G401.6 (cell line): ENCODE data around the gene PUSL1.

Experiments used
- FAIRE-seq: peaks from 2 replicates; lab custom pipeline; 2012; peaks lifted over from hg19 to GRCh38; lab: Jason Lieb, UNC

PUSL1 gene

GRCh38 chr1:1279028-1279427 is 29.4 kb upstream of the PUSL1 start:
- no peak for FAIRE-seq

DNA sequence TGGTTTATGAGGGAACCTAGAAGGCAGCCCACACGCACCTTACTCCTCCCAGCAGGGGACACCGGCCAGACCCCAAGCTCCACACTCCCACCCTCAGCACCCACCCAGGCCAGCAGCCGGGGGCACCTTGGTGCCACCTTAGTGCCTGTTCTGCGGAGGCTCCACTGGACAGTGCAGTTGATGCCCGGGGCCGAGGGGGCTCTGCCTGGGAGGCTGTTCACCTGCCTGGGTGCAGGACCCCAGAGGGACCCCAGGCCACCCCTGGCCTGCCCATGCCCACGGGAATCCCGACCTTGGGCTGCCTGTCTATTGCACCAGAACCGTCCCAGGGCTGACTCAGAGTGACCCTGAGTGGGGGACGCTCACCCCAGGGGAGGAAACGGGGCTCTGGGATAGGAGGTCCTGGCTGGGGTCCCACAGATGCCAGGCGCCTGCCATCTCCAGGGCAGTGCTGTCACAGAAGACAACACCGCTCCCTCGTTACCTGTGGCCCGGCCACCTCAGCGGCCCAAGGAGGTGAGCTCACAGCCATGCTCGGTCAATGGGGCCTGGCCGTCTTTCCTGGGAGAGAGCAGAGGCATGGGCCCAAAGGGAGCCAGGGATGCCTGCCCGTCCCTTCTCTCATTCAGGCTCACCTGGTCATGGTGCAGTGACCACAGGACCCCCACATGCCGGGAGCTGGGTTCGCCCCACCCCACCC is 27.5 kb upstream of the PUSL1 start:
- no peak for FAIRE-seq

GRCh38 chr1:1281533-1282321 is 26.7 kb upstream of the PUSL1 start:
- FAIRE-seq, result no peak

- FAIRE-seq, result no peak
Measured at GRCh38 chr1:1282998-1283397, 25.4 kb upstream of the PUSL1 start.

GRCh38 chr1:1283821-1284220 is 24.6 kb upstream of the PUSL1 start:
- FAIRE-seq, result no peak

DNA sequence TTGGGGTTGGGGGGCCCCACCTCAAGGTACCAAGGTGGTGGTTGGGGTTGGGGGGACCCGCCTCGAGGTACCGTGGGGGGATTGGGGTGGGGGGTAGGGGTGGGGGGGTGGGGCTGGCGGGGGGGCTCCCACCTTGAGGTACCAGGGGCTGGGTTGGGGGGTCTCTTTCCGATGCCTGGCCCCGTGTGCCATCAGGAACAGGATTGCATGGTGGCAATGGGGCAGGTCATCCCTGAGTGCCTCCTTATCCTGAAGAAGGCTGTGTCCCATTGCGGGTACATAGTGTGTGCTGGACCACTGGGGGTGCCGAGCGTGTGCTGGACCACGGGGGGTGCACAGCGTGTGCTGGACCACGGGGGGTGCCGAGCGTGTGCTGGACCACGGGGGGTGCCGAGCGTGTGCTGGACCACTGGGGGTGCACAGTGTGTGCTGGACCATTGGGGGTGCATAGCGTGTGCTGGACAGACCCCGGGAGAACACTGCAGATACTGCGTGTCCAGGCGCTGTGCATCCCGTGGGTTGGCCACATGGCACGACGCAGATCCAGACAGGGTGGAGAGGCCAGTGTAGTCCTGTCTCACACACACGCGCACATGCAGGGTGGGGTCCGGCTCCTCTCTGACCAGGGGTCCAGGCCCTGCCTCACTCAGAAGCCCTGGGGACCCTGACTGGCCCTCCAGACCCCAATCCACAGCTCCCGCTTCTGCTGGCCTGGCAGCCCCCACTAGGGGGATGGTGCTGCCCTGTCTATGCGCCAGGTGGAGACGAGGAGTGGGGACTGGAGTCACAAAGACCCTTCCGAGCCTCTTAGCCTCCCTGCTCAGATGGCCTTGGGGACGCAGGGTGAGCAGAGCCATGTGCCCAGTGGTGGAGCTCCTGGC is 23.9 kb upstream of the PUSL1 start:
- FAIRE-seq, result no peak

- FAIRE-seq, result no peak
Measured at GRCh38 chr1:1285102-1285571, 23.3 kb upstream of the PUSL1 start.

- FAIRE-seq, result no peak
Measured at GRCh38 chr1:1285611-1286311, 22.6 kb upstream of the PUSL1 start.

GRCh38 chr1:1286313-1287261 is 21.8 kb upstream of the PUSL1 start:
- no peak for FAIRE-seq

DNA sequence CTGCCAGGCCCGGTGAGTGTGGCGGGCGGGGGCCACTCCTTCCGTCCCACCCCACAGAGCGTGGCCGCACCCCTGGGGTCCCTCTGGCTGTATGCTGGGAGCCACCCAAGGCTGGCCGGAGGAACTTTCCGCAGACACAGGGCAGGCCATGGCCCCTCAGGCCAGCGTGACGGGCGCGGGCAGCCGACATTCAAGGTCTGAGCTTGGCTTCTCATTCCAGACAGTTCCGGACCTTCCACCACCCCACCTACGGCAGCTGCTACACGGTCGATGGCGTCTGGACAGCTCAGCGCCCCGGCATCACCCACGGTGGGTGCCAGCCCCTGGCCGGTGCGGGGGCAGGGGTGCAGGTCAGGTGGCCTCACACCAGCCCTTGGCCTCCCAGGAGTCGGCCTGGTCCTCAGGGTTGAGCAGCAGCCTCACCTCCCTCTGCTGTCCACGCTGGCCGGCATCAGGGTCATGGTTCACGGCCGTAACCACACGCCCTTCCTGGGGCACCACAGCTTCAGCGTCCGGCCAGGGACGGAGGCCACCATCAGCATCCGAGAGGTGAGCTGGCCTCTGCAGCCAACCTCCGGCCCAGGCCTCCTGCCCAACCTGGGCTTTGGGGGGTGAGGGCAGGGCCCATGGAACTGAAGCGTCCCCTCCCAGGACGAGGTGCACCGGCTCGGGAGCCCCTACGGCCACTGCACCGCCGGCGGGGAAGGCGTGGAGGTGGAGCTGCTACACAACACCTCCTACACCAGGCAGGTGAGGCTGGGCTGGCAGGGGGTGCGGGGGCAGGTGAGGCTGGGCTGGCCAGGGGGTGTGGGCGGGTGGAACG is 20.9 kb upstream of the PUSL1 start:
- FAIRE-seq, result no peak

GRCh38 chr1:1290238-1290731 is 18.1 kb upstream of the PUSL1 start:
- FAIRE-seq, result no peak

DNA sequence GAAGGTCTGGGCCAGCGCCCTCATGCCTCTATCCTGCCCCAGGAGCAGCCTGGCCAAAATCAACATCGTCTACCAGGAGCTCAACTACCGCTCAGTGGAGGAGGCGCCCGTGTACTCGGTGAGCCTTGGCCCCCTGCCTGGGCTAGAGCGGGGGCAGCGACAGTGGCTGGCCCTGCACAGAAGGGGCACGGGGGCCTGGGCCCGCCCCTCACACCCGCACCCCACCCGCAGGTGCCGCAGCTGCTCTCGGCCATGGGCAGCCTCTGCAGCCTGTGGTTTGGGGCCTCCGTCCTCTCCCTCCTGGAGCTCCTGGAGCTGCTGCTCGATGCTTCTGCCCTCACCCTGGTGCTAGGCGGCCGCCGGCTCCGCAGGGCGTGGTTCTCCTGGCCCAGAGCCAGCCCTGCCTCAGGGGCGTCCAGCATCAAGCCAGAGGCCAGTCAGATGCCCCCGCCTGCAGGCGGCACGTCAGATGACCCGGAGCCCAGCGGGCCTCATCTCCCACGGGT is 17.3 kb upstream of the PUSL1 start:
- FAIRE-seq, result no peak

DNA sequence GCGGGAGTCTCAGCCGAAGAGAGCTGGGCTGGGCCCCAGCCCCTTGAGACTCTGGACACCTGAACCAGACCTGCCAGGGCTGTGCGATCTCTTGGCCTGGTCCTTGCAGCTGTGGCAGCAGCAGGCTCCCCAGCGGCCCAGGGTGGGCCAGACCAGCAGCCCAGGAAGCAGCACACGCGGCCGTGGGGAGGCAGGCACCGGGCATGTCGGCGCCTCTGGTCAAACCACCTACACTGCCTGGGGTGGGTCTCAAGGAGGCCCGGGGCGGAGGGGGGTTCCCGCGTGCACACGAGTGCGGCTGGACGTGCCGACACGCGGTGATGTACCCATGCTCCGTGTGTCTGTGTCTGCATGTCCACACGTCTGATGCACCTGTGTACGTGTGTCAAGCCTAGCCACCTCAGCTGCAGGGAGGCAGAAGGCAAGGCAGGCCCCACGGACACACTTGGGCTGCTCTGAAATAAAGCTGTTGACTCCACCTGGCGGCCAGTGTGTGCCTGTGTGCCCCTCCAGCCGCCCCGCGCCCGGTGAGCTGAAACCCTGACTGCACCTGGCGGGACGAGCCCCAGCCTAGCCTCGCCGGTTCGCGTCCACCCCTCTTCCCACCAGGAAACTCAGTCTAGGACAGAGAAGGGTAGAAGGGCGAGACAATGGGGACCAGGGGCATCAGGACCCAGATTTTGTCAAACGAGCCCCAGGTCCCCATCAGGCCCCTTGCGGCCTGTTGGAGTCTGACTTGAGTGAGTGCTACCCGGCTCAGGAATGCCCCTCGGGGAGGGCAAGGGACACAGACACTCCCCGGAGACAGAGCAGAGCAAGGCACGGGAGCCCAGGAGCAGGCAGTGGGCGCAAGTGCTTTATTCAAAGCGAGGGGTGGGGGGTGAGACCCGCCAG is 16.6 kb upstream of the PUSL1 start:
- FAIRE-seq, result no peak

GRCh38 chr1:1292442-1292779 is 16.0 kb upstream of the PUSL1 start:
- FAIRE-seq, result no peak

DNA sequence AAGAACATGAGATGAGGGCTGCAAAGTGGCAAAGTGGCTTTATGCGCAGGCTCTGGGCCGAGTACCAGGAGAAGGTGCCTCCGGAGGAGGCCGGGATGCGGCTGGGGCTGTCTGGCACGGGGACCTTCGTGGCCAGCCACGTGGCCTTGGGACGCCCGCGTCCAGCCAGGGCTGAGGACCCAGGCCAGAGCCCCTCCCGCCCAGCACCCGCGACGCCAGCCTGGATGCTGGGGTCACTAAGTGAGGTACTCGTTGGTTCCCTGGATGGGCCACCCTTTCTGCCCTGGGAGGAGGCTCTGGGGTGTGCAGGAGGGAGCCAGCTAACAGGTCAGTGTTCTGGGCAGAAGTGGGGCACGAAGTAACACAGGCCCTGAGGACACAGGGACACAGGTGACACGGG is 15.5 kb upstream of the PUSL1 start:
- no peak for FAIRE-seq

DNA sequence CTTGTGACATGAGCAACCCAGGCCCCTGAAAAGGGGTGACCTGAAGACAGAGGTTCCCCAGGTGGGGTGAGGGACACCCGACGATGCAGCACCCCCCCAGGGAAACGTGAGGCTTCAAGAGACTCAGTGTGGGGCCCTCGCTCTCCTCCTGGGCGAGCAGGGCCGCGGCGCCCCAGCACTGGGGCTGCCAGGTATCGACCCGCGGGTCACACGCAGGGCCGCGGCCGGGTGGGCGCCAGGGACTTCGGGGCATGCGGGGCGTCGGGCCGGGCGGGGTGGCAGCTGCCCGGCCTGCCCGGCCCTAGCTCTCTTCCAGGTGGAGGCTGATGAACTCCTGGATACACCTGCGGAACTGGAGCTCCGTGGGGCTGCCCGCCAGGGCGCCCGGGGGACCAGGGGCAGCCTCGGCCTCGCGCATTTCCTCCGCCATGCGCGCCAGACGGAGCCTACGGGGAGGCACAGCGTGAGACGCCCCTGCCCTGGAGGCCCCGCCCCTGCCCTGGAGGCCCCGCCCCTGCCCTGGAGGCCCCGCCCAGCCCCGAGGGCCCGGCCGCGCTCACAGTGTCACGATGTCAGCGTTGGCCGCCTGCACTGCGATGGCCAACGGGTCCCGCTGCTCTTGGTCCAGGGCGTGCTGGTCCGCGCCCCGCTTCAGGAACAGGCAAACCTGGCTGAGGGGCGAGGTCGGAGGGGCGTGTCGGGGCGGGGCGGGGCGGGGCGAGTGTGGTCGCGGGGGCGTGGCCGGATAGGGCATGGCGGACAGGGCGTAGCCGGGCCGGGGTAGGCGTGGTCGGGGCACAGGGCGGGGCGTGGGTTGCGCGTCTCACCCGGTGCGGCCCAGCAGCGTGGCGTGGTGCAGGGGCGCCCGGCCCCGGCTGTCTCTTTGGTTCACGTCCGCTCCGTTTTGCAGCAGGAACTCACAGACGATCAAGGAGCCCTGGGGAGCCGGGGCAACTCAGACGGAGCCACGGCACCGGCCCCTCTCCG is 14.8 kb upstream of the PUSL1 start:
- FAIRE-seq, result no peak

GRCh38 chr1:1294250-1294890 is 14.0 kb upstream of the PUSL1 start:
- no peak for FAIRE-seq
